Bronchial epithelial cell (primary cell): ENCODE measurements around the gene PHACTR1. TPM values are rescaled to one million over a fixed set of nuclear protein-coding genes. Genes with fewer than 3 reads are reported as not detected.
"Not testable (repeated sequence)": the region's sequence is repeated elsewhere in the genome, so short reads cannot be mapped to it uniquely, and the experiment has no call there.

Experiments
- DNase-seq: peaks from one replicate; pipeline ENCODE4 v3.0.0-alpha.2; 2010; ENCODE audit warnings: low read depth
- FAIRE-seq: peaks from 2 replicates; lab custom pipeline; 2011; peaks lifted over from hg19 to GRCh38; lab: Jason Lieb, UNC
- H3K27me3 ChIP-seq: 2 replicates; pipeline ENCODE4 v1.5.1; 2011; ENCODE audit warnings: low read length; ENCODE audit not compliant: control insufficient read depth, insufficient read depth
- H3K36me3 ChIP-seq: 2 replicates; pipeline ENCODE4 v1.5.1; 2011; ENCODE audit warnings: low read length; ENCODE audit not compliant: control insufficient read depth, insufficient read depth
- H3K4me3 ChIP-seq: 2 replicates; pipeline ENCODE4 v1.5.1; 2011; ENCODE audit warnings: mild to moderate bottlenecking, low read depth, low read length, control low read depth
- CTCF ChIP-seq: IDR thresholded peaks from 2 replicates; pipeline ENCODE4 v1.5.1; 2011; ENCODE audit warnings: mild to moderate bottlenecking, moderate library complexity, low read length, control low read depth, inconsistent platforms; ENCODE audit not compliant: insufficient read depth, severe bottlenecking
- total RNA-seq: library from RNA; depleted of rRNA; stranded (reverse); fragments of >200 nt; gene quantifications from 2 replicates; pipeline ENCODE4 v1.2.1, GENCODE V29; 2014

PHACTR1 gene
- total RNA-seq, 1 donor from 2014 or later = under 0.01 TPM

GRCh38 chr6:12939314-12939713 is 222.7 kb downstream of the PHACTR1 start:
- H3K4me3 ChIP-seq = no peak overlapping the region
- no peak for DNase-seq
- H3K27me3 ChIP-seq = no peaks in the 10 kb centered on the region
- TF ChIP-seq CTCF = no peak
- no peaks in the 10 kb centered on the region for H3K36me3 ChIP-seq
- FAIRE-seq = no peak

GRCh38 chr6:12941422-12941821 is 224.9 kb downstream of the PHACTR1 start:
- no peak for TF ChIP-seq CTCF
- no peaks in the 10 kb centered on the region for H3K36me3 ChIP-seq
- DNase-seq (peak; percentile 15), FAIRE-seq (no peak)
- no peaks in the 10 kb centered on the region for H3K27me3 ChIP-seq
- H3K4me3 ChIP-seq = no peak overlapping the region

- TF ChIP-seq CTCF = no peak
- no peak for FAIRE-seq
Observed at GRCh38 chr6:12943549-12943948, 227.0 kb downstream of the PHACTR1 start.

GRCh38 chr6:12944001-12944400 is 227.4 kb downstream of the PHACTR1 start:
- no peak for DNase-seq
- no peak for FAIRE-seq
- TF ChIP-seq CTCF = no peak
- Histone ChIP-seq H3K4me3 (no peak overlapping the region), H3K27me3 (no peaks in the 10 kb centered on the region), H3K36me3 (no peaks in the 10 kb centered on the region)

More at GRCh38 chr6:12943549-12943948, 227.0 kb downstream of the PHACTR1 start:
- no peaks in the 10 kb centered on the region for H3K36me3 ChIP-seq
- no peaks in the 10 kb centered on the region for H3K27me3 ChIP-seq
- DNase-seq = no peak
- H3K4me3 ChIP-seq = no peak overlapping the region

GRCh38 chr6:12944528-12944927 is 228.0 kb downstream of the PHACTR1 start:
- DNase-seq, H3K36me3 ChIP-seq, H3K4me3 ChIP-seq, H3K27me3 ChIP-seq, FAIRE-seq: not testable (repeated sequence)

- Histone ChIP-seq H3K4me3 (no peak overlapping the region), H3K36me3 (no peaks in the 10 kb centered on the region), H3K27me3 (no peaks in the 10 kb centered on the region)
- no peak for FAIRE-seq
- no peak for DNase-seq
- TF ChIP-seq CTCF = no peak
Observed at GRCh38 chr6:12947151-12947871, 230.7 kb downstream of the PHACTR1 start.
